HepG2 (cell line): ENCODE data around the gene KCND1. TPM values are rescaled to one million over a fixed set of nuclear protein-coding genes. Genes with fewer than 3 reads are reported as not detected.
A peak's percentile ranks its signal among the peaks of the same experiment; 100 is the strongest.

Source experiments
- ARID2 ChIP-seq: sonication (generic); formaldehyde crosslinking; IDR thresholded peaks from 2 replicates; pipeline ENCODE4 v1.8.1; 2022; ENCODE audit warnings: mild to moderate bottlenecking, missing genetic modification reagents, borderline replicate concordance
- ISX ChIP-seq: sonication (generic); formaldehyde crosslinking; conservative IDR thresholded peaks from 2 replicates; pipeline ENCODE4 v1.5.0; 2020; ENCODE audit warnings: missing genetic modification reagents
- KLF15 ChIP-seq: sonication (generic); formaldehyde crosslinking; IDR thresholded peaks from 2 replicates; pipeline ENCODE4 v1.8.1; 2023; ENCODE audit warnings: borderline replicate concordance, mild to moderate bottlenecking, inconsistent platforms, missing genetic modification reagents, mixed read lengths
- SOX5 ChIP-seq: IDR thresholded peaks from 2 replicates; pipeline ENCODE4 v1.6.1; 2016; ENCODE audit warnings: borderline replicate concordance
- U2AF2 ChIP-seq: fragments of 200-400 bp; formaldehyde crosslinking; IDR thresholded peaks from 2 replicates; pipeline ENCODE4 v1.6.1; 2017; ENCODE audit warnings: low read depth, mild to moderate bottlenecking, low read length
- ZNF136 ChIP-seq: sonication (generic); formaldehyde crosslinking; IDR thresholded peaks from 2 replicates; pipeline ENCODE4 v1.8.1; 2022; ENCODE audit warnings: low read depth, mild to moderate bottlenecking, moderate library complexity, missing genetic modification reagents
- ZNF230 ChIP-seq: sonication (generic); formaldehyde crosslinking; IDR thresholded peaks from 2 replicates; pipeline ENCODE4 v1.4.0; 2020; ENCODE audit warnings: mild to moderate bottlenecking, missing genetic modification reagents
- ZNF7 ChIP-seq: IDR thresholded peaks from 2 replicates; pipeline ENCODE4 v1.6.1; 2016; ENCODE audit warnings: missing biosample characterization, missing genetic modification reagents
- ZNF790 ChIP-seq: sonication (generic); formaldehyde crosslinking; IDR thresholded peaks from 2 replicates; pipeline ENCODE4 v1.8.0; 2022; ENCODE audit warnings: missing genetic modification reagents, mild to moderate bottlenecking, borderline replicate concordance
- polyA plus RNA-seq, 8 experiments: library from polyadenylated mRNA; depleted of rRNA in 3 of 8; stranded (reverse) in 7 of 8; unstranded in 1 of 8; fragments of >200 nt; fragmentation: Illumina TruSeq in 4 of 8; extraction: Trizol in 4 of 8; gene quantifications; 2 replicates each; pipeline versions ENCODE4 v1.2.1 to v1.2.3, GENCODE V29; 2011 to 2016; ENCODE audit warnings: low read depth in 4 of 8, missing spikeins in 1 of 8, mixed read lengths in 1 of 8; ENCODE audit not compliant: insufficient read depth in 1 of 8
- total RNA-seq, 5 experiments: library from RNA; depleted of rRNA; stranded (reverse); fragments of >200 nt; fragmentation: Illumina TruSeq; extraction: Trizol; gene quantifications; 2 replicates each; pipeline ENCODE4 v1.2.3, GENCODE V29; 2016; ENCODE audit warnings: low read depth in 1 of 5
- TF ChIP-seq, protein P1 (sequence below): sonication (generic); formaldehyde crosslinking; IDR thresholded peaks from 2 replicates; pipeline ENCODE4 v1.5.0; 2020; ENCODE audit warnings: mild to moderate bottlenecking, missing genetic modification reagents
- TF ChIP-seq, protein P2 (sequence below): sonication (generic); formaldehyde crosslinking; IDR thresholded peaks from 2 replicates; pipeline ENCODE4 v1.5.1; 2020; ENCODE audit warnings: missing genetic modification reagents, mild to moderate bottlenecking, borderline replicate concordance
- TF ChIP-seq, protein P3 (sequence below): sonication (generic); formaldehyde crosslinking; IDR thresholded peaks from 2 replicates; pipeline ENCODE4 v1.5.1; 2020; ENCODE audit warnings: mild to moderate bottlenecking, missing genetic modification reagents, moderate library complexity
- TF ChIP-seq, protein P4 (sequence below), 2 experiments: sonication (generic) in 1 of 2; formaldehyde crosslinking in 1 of 2; IDR thresholded peaks; 2 replicates each; pipeline versions ENCODE4 v1.4.0 to v1.6.1; 2016 to 2020; ENCODE audit warnings: borderline replicate concordance in 1 of 2, low read depth in 1 of 2, mild to moderate bottlenecking in 1 of 2, missing genetic modification reagents in 1 of 2
- TF ChIP-seq, protein P5 (sequence below): sonication (generic); formaldehyde crosslinking; IDR thresholded peaks from 2 replicates; pipeline ENCODE4 v1.5.1; 2020; ENCODE audit warnings: mild to moderate bottlenecking, missing genetic modification reagents, moderate library complexity

KCND1 gene
- total and polyA plus RNA-seq, 2 of the 13 experiments (the other 11 are each of a cell fraction or from before 2014, with no cell fraction given) = 0.07 to 0.30 TPM

DNA sequence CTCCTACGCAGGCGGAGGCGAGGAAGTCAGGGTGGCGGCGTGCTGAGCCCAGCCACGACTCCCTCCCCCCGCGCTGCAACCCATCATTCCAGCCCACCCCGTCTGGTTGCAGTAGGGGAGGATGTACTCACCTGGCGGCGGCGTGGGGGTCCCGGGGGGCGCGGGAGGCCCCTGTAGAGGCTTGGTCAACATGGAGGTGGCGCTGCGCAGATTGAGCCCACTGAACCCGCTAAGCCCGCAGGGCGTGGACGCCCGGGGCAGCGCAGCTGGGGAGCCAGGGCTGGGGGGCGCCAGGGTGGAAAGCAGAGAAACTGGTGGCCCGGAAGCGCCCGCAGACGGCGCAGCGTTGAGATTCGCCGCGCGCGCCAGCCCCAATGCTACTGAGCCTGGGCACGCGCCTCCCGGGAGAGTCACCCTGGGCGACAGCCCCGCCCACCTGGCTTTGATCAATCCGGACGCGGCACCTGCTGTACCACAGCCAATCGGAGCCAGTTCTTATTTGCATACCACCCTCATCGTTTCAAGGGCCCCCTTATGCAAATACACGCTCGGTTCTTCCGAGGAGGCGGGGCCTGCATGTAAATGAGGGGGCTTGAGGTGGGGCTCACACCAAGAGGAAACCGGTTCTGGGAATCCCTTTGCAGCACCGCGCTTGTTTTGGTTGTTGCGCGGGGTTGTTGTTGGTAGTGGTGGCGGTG lies 52.9 kb downstream of the KCND1 start, which contains the start of gene PIM2 (continued):
- TF ChIP-seq KLF15 (no peak), ZNF790 (no peak), ZNF230 (CRISPR knock-in tag) (no peak), ZNF7 (CRISPR knock-in tag) (no peak), U2AF2 (no peak), ZNF136 (no peak), SOX5 (CRISPR knock-in tag) (no peak), ISX (no peak), ARID2 (no peak)
- TF ChIP-seq, protein P1, sequence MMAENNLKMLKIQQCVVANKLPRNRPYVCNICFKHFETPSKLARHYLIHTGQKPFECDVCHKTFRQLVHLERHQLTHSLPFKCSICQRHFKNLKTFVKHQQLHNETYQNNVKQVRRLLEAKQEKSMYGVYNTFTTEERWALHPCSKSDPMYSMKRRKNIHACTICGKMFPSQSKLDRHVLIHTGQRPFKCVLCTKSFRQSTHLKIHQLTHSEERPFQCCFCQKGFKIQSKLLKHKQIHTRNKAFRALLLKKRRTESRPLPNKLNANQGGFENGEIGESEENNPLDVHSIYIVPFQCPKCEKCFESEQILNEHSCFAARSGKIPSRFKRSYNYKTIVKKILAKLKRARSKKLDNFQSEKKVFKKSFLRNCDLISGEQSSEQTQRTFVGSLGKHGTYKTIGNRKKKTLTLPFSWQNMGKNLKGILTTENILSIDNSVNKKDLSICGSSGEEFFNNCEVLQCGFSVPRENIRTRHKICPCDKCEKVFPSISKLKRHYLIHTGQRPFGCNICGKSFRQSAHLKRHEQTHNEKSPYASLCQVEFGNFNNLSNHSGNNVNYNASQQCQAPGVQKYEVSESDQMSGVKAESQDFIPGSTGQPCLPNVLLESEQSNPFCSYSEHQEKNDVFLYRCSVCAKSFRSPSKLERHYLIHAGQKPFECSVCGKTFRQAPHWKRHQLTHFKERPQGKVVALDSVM (CRISPR knock-in tag) = no peak
- TF ChIP-seq, protein P2, sequence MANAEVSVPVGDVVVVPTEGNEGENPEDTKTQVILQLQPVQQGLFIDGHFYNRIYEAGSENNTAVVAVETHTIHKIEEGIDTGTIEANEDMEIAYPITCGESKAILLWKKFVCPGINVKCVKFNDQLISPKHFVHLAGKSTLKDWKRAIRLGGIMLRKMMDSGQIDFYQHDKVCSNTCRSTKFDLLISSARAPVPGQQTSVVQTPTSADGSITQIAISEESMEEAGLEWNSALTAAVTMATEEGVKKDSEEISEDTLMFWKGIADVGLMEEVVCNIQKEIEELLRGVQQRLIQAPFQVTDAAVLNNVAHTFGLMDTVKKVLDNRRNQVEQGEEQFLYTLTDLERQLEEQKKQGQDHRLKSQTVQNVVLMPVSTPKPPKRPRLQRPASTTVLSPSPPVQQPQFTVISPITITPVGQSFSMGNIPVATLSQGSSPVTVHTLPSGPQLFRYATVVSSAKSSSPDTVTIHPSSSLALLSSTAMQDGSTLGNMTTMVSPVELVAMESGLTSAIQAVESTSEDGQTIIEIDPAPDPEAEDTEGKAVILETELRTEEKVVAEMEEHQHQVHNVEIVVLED (CRISPR knock-in tag) = no peak; the same call in 1 of the 2 replicates
- TF ChIP-seq, protein P3, sequence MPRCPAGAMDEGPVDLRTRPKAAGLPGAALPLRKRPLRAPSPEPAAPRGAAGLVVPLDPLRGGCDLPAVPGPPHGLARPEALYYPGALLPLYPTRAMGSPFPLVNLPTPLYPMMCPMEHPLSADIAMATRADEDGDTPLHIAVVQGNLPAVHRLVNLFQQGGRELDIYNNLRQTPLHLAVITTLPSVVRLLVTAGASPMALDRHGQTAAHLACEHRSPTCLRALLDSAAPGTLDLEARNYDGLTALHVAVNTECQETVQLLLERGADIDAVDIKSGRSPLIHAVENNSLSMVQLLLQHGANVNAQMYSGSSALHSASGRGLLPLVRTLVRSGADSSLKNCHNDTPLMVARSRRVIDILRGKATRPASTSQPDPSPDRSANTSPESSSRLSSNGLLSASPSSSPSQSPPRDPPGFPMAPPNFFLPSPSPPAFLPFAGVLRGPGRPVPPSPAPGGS (CRISPR knock-in tag) = no peak
- TF ChIP-seq, protein P4, sequence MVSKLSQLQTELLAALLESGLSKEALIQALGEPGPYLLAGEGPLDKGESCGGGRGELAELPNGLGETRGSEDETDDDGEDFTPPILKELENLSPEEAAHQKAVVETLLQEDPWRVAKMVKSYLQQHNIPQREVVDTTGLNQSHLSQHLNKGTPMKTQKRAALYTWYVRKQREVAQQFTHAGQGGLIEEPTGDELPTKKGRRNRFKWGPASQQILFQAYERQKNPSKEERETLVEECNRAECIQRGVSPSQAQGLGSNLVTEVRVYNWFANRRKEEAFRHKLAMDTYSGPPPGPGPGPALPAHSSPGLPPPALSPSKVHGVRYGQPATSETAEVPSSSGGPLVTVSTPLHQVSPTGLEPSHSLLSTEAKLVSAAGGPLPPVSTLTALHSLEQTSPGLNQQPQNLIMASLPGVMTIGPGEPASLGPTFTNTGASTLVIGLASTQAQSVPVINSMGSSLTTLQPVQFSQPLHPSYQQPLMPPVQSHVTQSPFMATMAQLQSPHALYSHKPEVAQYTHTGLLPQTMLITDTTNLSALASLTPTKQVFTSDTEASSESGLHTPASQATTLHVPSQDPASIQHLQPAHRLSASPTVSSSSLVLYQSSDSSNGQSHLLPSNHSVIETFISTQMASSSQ (IDR thresholded peaks at IDR 0.05; ENCODE audit: low read depth) = no peak
- TF ChIP-seq, protein P4 (CRISPR knock-in tag; IDR thresholded peaks at IDR 0.05; ENCODE audit: borderline replicate concordance) = no peak
- TF ChIP-seq, protein P5, sequence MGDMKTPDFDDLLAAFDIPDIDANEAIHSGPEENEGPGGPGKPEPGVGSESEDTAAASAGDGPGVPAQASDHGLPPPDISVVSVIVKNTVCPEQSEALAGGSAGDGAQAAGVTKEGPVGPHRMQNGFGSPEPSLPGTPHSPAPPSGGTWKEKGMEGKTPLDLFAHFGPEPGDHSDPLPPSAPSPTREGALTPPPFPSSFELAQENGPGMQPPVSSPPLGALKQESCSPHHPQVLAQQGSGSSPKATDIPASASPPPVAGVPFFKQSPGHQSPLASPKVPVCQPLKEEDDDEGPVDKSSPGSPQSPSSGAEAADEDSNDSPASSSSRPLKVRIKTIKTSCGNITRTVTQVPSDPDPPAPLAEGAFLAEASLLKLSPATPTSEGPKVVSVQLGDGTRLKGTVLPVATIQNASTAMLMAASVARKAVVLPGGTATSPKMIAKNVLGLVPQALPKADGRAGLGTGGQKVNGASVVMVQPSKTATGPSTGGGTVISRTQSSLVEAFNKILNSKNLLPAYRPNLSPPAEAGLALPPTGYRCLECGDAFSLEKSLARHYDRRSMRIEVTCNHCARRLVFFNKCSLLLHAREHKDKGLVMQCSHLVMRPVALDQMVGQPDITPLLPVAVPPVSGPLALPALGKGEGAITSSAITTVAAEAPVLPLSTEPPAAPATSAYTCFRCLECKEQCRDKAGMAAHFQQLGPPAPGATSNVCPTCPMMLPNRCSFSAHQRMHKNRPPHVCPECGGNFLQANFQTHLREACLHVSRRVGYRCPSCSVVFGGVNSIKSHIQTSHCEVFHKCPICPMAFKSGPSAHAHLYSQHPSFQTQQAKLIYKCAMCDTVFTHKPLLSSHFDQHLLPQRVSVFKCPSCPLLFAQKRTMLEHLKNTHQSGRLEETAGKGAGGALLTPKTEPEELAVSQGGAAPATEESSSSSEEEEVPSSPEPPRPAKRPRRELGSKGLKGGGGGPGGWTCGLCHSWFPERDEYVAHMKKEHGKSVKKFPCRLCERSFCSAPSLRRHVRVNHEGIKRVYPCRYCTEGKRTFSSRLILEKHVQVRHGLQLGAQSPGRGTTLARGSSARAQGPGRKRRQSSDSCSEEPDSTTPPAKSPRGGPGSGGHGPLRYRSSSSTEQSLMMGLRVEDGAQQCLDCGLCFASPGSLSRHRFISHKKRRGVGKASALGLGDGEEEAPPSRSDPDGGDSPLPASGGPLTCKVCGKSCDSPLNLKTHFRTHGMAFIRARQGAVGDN (CRISPR knock-in tag) = peak; percentile 66
